GM15510 (cell line): ENCODE measurements around the gene NDUFA3.

Experiments
- POLR2A ChIP-seq: IDR thresholded peaks from 3 replicates; pipeline ENCODE4 v1.6.1; 2011; ENCODE audit warnings: borderline replicate concordance; ENCODE audit not compliant: insufficient read length; ENCODE audit errors: extremely low read depth

The NDUFA3 gene

GRCh38 chr19:54104998-54105715 lies 2.5 kb downstream of the NDUFA3 start:
- no peak for TF ChIP-seq POLR2A

- TF ChIP-seq POLR2A = no peak
Observed at GRCh38 chr19:54105796-54106195, 3.1 kb downstream of the NDUFA3 start.

- no peak for TF ChIP-seq POLR2A
Observed at GRCh38 chr19:54106716-54107115, 4.1 kb downstream of the NDUFA3 start.

- TF ChIP-seq POLR2A = no peak
Observed at GRCh38 chr19:54107876-54108490, 5.3 kb downstream of the NDUFA3 start.

- TF ChIP-seq POLR2A = no peak
Observed at GRCh38 chr19:54108496-54108895, 5.8 kb downstream of the NDUFA3 start.

- no peak for TF ChIP-seq POLR2A
Observed at GRCh38 chr19:54109651-54110050, 7.0 kb downstream of the NDUFA3 start.

GRCh38 chr19:54114340-54115108 lies 11.9 kb downstream of the NDUFA3 start:
- peak; percentile 36 for TF ChIP-seq POLR2A

- peak; percentile 71 for TF ChIP-seq POLR2A
Observed at GRCh38 chr19:54115109-54116063, 12.7 kb downstream of the NDUFA3 start, which contains the start of the genes PRPF31 and TFPT. TSS of gene PRPF31 (plus strand) at chr19:54115754. CDS start at chr19:54118279, 2,525 bp downstream. TSS of gene TFPT (minus strand) at chr19:54115657. CDS start at chr19:54115269, 388 bp downstream.

- TF ChIP-seq POLR2A = no peak
Observed at GRCh38 chr19:54121259-54121658, 18.6 kb downstream of the NDUFA3 start.

- TF ChIP-seq POLR2A = no peak
Observed at GRCh38 chr19:54123682-54124081, 21.0 kb downstream of the NDUFA3 start.

- TF ChIP-seq POLR2A = no peak
Observed at GRCh38 chr19:54124393-54124792, 21.7 kb downstream of the NDUFA3 start.

- no peak for TF ChIP-seq POLR2A
Observed at GRCh38 chr19:54125713-54126112, 23.1 kb downstream of the NDUFA3 start.

- TF ChIP-seq POLR2A = no peak
Observed at GRCh38 chr19:54127688-54128440, 25.2 kb downstream of the NDUFA3 start.

- TF ChIP-seq POLR2A = no peak
Observed at GRCh38 chr19:54128441-54128725, 25.7 kb downstream of the NDUFA3 start.
